Muscle of leg (tissue), 16 donors: Measurements from ENCODE around the gene PNPLA5. TPM values are rescaled to one million over a fixed set of nuclear protein-coding genes. Genes with fewer than 3 reads are reported as not detected.

Experiments
- DNase-seq: peaks from one replicate; pipeline ENCODE4 v3.0.0; 2013
- H3K27ac ChIP-seq: one replicate; pipeline ENCODE4 v1.5.1; 2013; ENCODE audit warnings: mild to moderate bottlenecking, low read length, control low read depth
- H3K27me3 ChIP-seq: one replicate; pipeline ENCODE4 v1.6.1; 2013; ENCODE audit warnings: low read length; ENCODE audit not compliant: control insufficient read depth, insufficient read depth
- H3K36me3 ChIP-seq: one replicate; pipeline ENCODE4 v1.6.1; 2013; ENCODE audit warnings: low read length; ENCODE audit not compliant: control insufficient read depth, insufficient read depth
- H3K4me1 ChIP-seq: one replicate; pipeline ENCODE4 v1.6.1; 2013; ENCODE audit warnings: low read length; ENCODE audit not compliant: control insufficient read depth, insufficient read depth
- H3K4me3 ChIP-seq: one replicate; pipeline ENCODE4 v1.5.1; 2013; ENCODE audit warnings: low read length, control low read depth
- H3K9me3 ChIP-seq: replicated peaks from 2 replicates; pipeline ENCODE4 v1.6.1; 2013; ENCODE audit warnings: low read depth, low read length; ENCODE audit not compliant: control insufficient read depth
- WGBS: methylation state at CpG from one replicate; pipeline ENCODE4 v1.1.5; 2013; ENCODE audit warnings: missing lambda C conversion rate; ENCODE audit not compliant: insufficient coverage; 5-methylcytosine and 5-hydroxymethylcytosine counted together
- long read RNA-seq, 11 donors: transcript quantifications; one replicate each; lab custom pipeline, GENCODE V29; 2026
- polyA plus RNA-seq, 8 donors: library from polyadenylated mRNA; unstranded; fragments of 120-200 nt; gene quantifications; one replicate each; pipeline versions ENCODE4 v1.2.1 to v1.2.3, GENCODE V29; 2013; ENCODE audit warnings: inconsistent platforms in 1 of 8, low replicate concordance in 1 of 8; ENCODE audit not compliant: insufficient read length in 8 of 8, insufficient read depth in 1 of 8
- total RNA-seq: library from RNA; stranded (reverse); fragments of 120-200 nt; gene quantifications from one replicate; pipeline ENCODE4 v1.2.4, GENCODE V29; 2013

The PNPLA5 gene
- not detected for total RNA-seq
- under 1 TPM in 1 of 8 donors, not detected in 7; 0.12 TPM for polyA plus RNA-seq
- long read RNA-seq, donor 1, result 0 reads
- long read RNA-seq, donor 2, result 0 reads
- long read RNA-seq, donor 3, result 0 reads
- long read RNA-seq, donor 4, result 0 reads
- long read RNA-seq, donor 5, result 0 reads
- long read RNA-seq, donor 6, result 0 reads
- long read RNA-seq, donor 7, result 0 reads
- long read RNA-seq, donor 8, result 0 reads
- long read RNA-seq, donor 9, result 0 reads
- long read RNA-seq, donor 10, result 0 reads
- long read RNA-seq, donor 11, result 0 reads

DNA sequence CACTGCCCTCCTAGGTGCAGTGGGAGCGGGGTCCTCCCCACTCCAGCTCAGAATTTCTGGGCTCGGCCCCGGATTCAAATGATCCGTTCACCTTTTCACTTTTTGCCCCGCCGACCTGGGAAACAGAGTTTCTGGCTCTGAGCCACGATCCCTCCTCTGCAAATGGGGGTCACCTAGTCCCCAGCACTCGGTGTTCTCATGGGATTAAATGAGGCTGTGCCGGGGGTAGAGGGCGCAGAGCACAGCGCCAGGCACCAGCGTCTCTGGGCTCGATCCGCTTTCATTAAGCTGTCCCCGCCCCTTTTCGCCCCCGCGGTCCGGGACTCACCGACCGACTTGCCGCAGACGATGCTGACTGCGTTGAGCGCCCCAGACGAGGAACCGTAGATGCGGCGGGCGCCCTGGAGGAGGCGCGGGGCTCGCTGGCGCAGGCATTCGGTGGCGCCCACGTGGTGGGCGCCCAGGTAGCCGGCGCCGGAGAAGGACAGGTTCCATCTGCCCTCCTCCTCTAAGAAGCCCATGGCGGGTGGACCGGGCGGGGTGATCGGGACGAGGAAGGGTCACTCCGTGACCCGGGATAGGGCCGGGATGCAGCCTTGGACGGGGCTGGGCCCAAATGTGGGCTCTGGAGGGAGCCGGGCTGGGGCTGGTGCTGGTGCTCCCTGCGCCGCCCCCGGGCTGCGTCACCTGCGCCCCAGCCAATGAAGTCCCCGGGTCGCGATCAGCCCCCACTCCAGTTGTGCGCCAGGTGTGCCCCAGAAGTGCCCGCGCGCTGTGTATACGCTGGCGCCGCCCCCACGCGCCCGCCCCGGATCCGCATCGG, at the start of gene PNPLA5:
PNPLA5 (minus strand) TSS at position 654 of the 823 bp plus-strand sequence; CDS start at position 521, 133 bp downstream.
- Histone ChIP-seq H3K4me3 (no peak within 1 kb of the TSS), H3K36me3 (no peaks in the 10 kb centered on the region), H3K4me1 (peaks cover 6% of the 10 kb centered on the region), H3K27ac (no peak within 1 kb of the TSS), H3K9me3 (no peaks in the 10 kb centered on the region), H3K27me3 (peaks cover 64% of the 10 kb centered on the region)
- 1% methylated on average over 71 of the region's 72 CpGs for WGBS
- DNase-seq, result no peak

- no peaks in the 10 kb centered on the region for H3K4me1 ChIP-seq
- no peak for DNase-seq
- no peaks in the 10 kb centered on the region for H3K36me3 ChIP-seq
- H3K4me3 ChIP-seq, result no peak overlapping the region
- no peaks in the 10 kb centered on the region for H3K9me3 ChIP-seq
- WGBS, result 100% methylated on average over 2 of the region's 6 CpGs
- no peak overlapping the region for H3K27ac ChIP-seq
- no peaks in the 10 kb centered on the region for H3K27me3 ChIP-seq
These were observed 49.6 kb upstream of the PNPLA5 start for GRCh38 chr22:43941449-43941848.

DNA sequence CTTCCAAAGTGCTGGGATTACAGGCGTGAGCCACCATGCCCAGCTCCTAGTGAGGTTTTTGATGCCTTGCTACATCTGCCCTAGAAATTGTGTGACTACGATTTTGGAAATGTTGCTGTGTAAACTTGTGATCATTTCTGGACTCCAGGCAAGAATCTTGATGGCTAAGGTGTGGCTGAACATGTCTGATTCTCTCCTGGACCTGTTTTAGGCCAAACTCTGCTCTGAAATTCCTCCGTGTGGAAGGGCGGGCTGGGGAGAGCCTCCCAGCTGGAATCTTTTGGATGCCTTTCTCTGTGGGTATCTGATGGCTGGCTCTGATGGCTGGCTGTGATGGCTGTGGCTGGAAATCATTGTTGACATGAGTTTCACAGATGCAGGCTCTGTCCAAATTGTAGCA, 40.0 kb upstream of the PNPLA5 start:
- Histone ChIP-seq H3K36me3 (no peaks in the 10 kb centered on the region), H3K9me3 (no peaks in the 10 kb centered on the region), H3K4me3 (no peak overlapping the region), H3K27ac (no peak overlapping the region), H3K4me1 (no peaks in the 10 kb centered on the region), H3K27me3 (peaks cover 5% of the 10 kb centered on the region)
- WGBS, result 63% methylated on average over 4 of the region's 4 CpGs
- DNase-seq, result no peak

DNA sequence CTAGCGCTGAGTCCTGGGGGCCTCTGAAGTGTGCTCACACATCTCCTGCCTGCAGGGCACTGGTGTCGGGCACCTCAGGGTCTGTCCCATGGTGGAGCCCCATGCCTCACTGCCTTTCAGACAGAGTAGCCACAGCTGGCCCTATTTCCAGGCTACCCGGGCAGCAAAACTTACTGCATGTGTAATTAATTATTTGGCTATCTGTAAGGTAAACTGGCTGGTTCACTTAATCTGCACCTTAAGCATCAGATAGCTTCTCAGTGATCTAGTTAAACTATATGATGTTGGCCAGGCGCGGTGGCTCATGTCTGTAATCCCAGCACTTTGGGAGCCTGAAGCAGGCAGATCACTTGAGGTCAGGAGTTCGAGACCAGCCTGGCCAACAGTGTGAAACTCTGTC, 37.1 kb upstream of the PNPLA5 start:
- Histone ChIP-seq H3K4me1 (peaks cover 10% of the 10 kb centered on the region), H3K4me3 (no peak overlapping the region), H3K36me3 (no peaks in the 10 kb centered on the region), H3K9me3 (no peaks in the 10 kb centered on the region), H3K27ac (no peak overlapping the region), H3K27me3 (peaks cover 21% of the 10 kb centered on the region)
- DNase-seq, result no peak
- 92% methylated on average over 2 of the region's 6 CpGs for WGBS

- Histone ChIP-seq H3K4me1 (peaks cover 11% of the 10 kb centered on the region), H3K27me3 (peaks cover 23% of the 10 kb centered on the region), H3K9me3 (no peaks in the 10 kb centered on the region), H3K4me3 (no peak overlapping the region), H3K27ac (no peak overlapping the region), H3K36me3 (no peaks in the 10 kb centered on the region)
- WGBS, result 78% methylated on average over 4 of the region's 5 CpGs
- peak; percentile 50 for DNase-seq
These were observed 36.7 kb upstream of the PNPLA5 start for GRCh38 chr22:43928468-43928867.

GRCh38 chr22:43926349-43926710, 34.5 kb upstream of the PNPLA5 start:
- no CpG with 5 or more reads among the region's 1 CpG for WGBS
- H3K9me3 ChIP-seq, result no peaks in the 10 kb centered on the region
- no peak overlapping the region for H3K27ac ChIP-seq

DNA sequence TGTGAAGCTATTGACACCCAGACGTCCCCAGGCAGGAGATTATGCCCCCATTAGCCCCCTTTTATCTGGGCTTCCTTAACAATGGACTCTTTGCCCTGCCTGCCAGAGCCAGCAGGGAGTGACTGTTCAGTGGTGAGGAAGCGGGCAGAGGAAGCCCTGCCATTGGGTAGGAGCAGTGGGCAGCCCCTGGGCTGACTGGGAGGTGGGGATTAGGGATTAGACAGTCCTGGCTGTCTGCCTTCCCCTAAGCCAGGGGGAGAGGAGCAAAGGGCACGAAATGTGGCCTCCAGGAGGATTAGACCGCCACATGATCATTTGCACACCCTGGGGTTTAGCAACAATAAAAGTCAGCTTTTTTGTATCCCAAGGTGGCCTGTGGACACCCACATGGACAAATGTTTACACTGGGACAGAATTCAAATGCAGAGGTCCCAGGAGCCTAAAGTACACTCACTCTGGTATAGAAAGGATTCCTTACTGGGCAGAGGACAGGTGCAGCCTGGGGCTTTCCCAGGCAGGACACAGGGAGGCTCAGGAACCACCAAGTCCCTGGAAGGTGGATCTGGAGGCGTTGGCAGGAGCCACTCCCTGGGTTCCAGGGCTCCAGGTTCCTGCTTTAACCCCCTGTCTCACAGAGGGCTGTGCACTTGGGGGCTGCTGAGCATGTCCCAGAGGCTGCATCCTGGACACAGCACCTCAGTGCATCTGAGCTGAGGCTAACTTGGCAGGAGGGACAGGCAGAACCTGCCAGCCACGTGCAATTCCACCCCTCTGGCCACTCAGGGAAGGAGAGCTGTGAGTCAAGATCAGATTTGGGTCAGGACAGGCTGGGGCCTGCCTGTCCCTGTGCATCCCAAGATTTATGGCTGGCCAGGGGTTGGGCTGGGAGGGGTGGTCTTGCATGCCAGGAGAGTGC, 33.9 kb upstream of the PNPLA5 start:
- Histone ChIP-seq H3K4me3 (no peak overlapping the region), H3K36me3 (no peaks in the 10 kb centered on the region), H3K4me1 (peaks cover 23% of the 10 kb centered on the region), H3K27me3 (peaks cover 23% of the 10 kb centered on the region), H3K9me3 (no peaks in the 10 kb centered on the region), H3K27ac (no peak overlapping the region)
- DNase-seq, result no peak
- WGBS, result 34% methylated on average over 5 of the region's 6 CpGs

More at GRCh38 chr22:43926349-43926710, 34.5 kb upstream of the PNPLA5 start:
- H3K27me3 ChIP-seq, result peaks cover 21% of the 10 kb centered on the region
- no peak for DNase-seq
- H3K4me3 ChIP-seq, result no peak overlapping the region
- peaks cover 22% of the 10 kb centered on the region for H3K4me1 ChIP-seq
- H3K36me3 ChIP-seq, result no peaks in the 10 kb centered on the region

DNA sequence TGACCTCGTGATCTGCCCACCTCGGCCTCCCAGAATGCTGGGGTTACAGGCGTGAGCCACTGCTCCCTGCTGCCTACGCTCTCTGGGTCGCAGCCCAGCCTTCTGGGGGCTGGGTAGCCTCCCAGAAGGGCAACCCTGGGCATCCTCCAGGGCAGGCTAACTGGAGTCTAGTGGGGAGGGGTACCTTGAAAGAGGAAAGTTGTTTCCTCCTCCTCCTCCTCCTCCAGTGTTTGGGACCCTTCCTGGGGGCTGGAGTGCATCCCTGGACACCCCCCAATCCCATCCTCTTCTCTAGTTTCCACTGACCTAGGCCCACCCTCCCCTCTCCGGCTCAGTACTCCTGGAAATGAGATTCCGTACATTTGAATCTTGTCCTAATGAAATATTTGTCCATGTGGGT, 33.1 kb upstream of the PNPLA5 start:
- H3K4me1 ChIP-seq, result peaks cover 23% of the 10 kb centered on the region
- no peaks in the 10 kb centered on the region for H3K36me3 ChIP-seq
- WGBS, result no CpG with 5 or more reads among the region's 7 CpGs
- peaks cover 24% of the 10 kb centered on the region for H3K27me3 ChIP-seq
- no peak for DNase-seq
- H3K4me3 ChIP-seq, result no peak overlapping the region
- H3K27ac ChIP-seq, result no peak overlapping the region
- no peaks in the 10 kb centered on the region for H3K9me3 ChIP-seq

GRCh38 chr22:43923631-43924464, 32.0 kb upstream of the PNPLA5 start, which contains the start of gene PNPLA3:
Gene PNPLA3, plus strand, starts transcription at chr22:43923805. Its CDS starts 107 bp downstream, at chr22:43923912.
- WGBS, result under 1% methylated on average over 82 of the region's 100 CpGs
- peaks cover 23% of the 10 kb centered on the region for H3K4me1 ChIP-seq
- H3K36me3 ChIP-seq, result no peaks in the 10 kb centered on the region
- peak; percentile 95 for DNase-seq
- peak within 1 kb of the TSS; percentile 57 for H3K4me3 ChIP-seq
- H3K27ac ChIP-seq, result no peak within 1 kb of the TSS
- no peaks in the 10 kb centered on the region for H3K9me3 ChIP-seq
- H3K27me3 ChIP-seq, result peaks cover 27% of the 10 kb centered on the region
